WTC11 (cell line): ENCODE measurements around the gene AQP9. TPM values are rescaled to one million over a fixed set of nuclear protein-coding genes. Genes with fewer than 3 reads are reported as not detected.

Experiments
- ATAC-seq: fragments of 200-7000 bp; cut with Tn5 transposase; 2 replicates; pipeline ENCODE4 v1.10.0; 2021; ENCODE audit warnings: mild to moderate bottlenecking, moderate library complexity
- CTCF ChIA-PET: fragments of 300-600 bp; sonication (Branson Sonifier 250); formaldehyde crosslinking; loops from one replicate; lab custom pipeline; 2021; ENCODE audit warnings: antibody characterized with exemption; lab: Charles Lee
- POLR2A ChIA-PET: fragments of 350-600 bp; sonication (Branson Sonifier 250); formaldehyde crosslinking; loops from one replicate; lab custom pipeline; 2021; ENCODE audit warnings: antibody characterized with exemption; lab: Charles Lee
- DNase-seq: peaks from one replicate; pipeline ENCODE4 v3.0.0; 2021; ENCODE audit warnings: low spot score
- H3K27ac Mint-ChIP-seq: 2 replicates; pipeline ENCODE4 v1.8.0; 2021; ENCODE audit warnings: mixed read lengths
- H3K27me3 Mint-ChIP-seq: 2 replicates; pipeline ENCODE4 v1.8.0; 2021; ENCODE audit warnings: low read depth, mild to moderate bottlenecking, moderate library complexity, mixed read lengths
- H3K36me3 Mint-ChIP-seq: 2 replicates; pipeline ENCODE4 v1.8.0; 2021; ENCODE audit warnings: mixed read lengths
- H3K4me1 Mint-ChIP-seq: 2 replicates; pipeline ENCODE4 v1.8.0; 2022; ENCODE audit warnings: mixed read lengths
- H3K4me3 Mint-ChIP-seq: 2 replicates; pipeline ENCODE4 v1.8.0; 2021; ENCODE audit warnings: mild to moderate bottlenecking, moderate library complexity, mixed read lengths
- H3K9me3 Mint-ChIP-seq: 2 replicates; pipeline ENCODE4 v1.8.0; 2021; ENCODE audit warnings: mixed read lengths
- CREB1 ChIP-seq: sonication (generic); formaldehyde crosslinking; IDR thresholded peaks from 2 replicates; pipeline ENCODE4 v1.8.0; 2023; ENCODE audit warnings: mild to moderate bottlenecking, missing genetic modification reagents
- ETV6 ChIP-seq: sonication (generic); formaldehyde crosslinking; IDR thresholded peaks from 2 replicates; pipeline ENCODE4 v1.8.1; 2022; ENCODE audit warnings: mild to moderate bottlenecking, missing genetic modification reagents
- GRHL2 ChIP-seq: fragments of 250-450 bp; sonication (Bioruptor Pico); IDR thresholded peaks from 2 replicates; pipeline ENCODE4 v1.8.0; 2022; ENCODE audit warnings: mild to moderate bottlenecking, moderate library complexity; ENCODE audit not compliant: insufficient replicate concordance, severe bottlenecking
- IRF2 ChIP-seq: sonication (generic); formaldehyde crosslinking; IDR thresholded peaks from 2 replicates; pipeline ENCODE4 v1.8.0; 2022; ENCODE audit warnings: low read depth, missing genetic modification reagents, borderline replicate concordance
- JUN ChIP-seq: sonication (generic); formaldehyde crosslinking; IDR thresholded peaks from 2 replicates; pipeline ENCODE4 v1.8.0; 2023; ENCODE audit warnings: mild to moderate bottlenecking, missing genetic modification reagents
- NFYB ChIP-seq: sonication (generic); formaldehyde crosslinking; conservative IDR thresholded peaks from 2 replicates; pipeline ENCODE4 v1.8.0; 2022; ENCODE audit warnings: low read depth, missing genetic modification reagents
- NR1H2 ChIP-seq: sonication (generic); formaldehyde crosslinking; IDR thresholded peaks from 2 replicates; pipeline ENCODE4 v1.9.0; 2021; ENCODE audit warnings: mild to moderate bottlenecking, moderate library complexity, missing genetic modification reagents
- NR2C2 ChIP-seq: sonication (generic); formaldehyde crosslinking; IDR thresholded peaks from 2 replicates; pipeline ENCODE4 v1.8.0; 2022; ENCODE audit warnings: mild to moderate bottlenecking, missing genetic modification reagents
- OVOL2 ChIP-seq: fragments of 250-450 bp; sonication (Bioruptor Pico); IDR thresholded peaks from 2 replicates; pipeline ENCODE4 v1.9.0; 2021; ENCODE audit warnings: mild to moderate bottlenecking, borderline replicate concordance
- RELA ChIP-seq: sonication (generic); formaldehyde crosslinking; IDR thresholded peaks from 2 replicates; pipeline ENCODE4 v1.8.1; 2022; ENCODE audit warnings: missing genetic modification reagents, mild to moderate bottlenecking, borderline replicate concordance
- SOX15 ChIP-seq: fragments of 250-450 bp; sonication (Bioruptor Pico); IDR thresholded peaks from 2 replicates; pipeline ENCODE4 v1.9.0; 2021; ENCODE audit warnings: mild to moderate bottlenecking
- ZNF121 ChIP-seq: sonication (generic); formaldehyde crosslinking; IDR thresholded peaks from 2 replicates; pipeline ENCODE4 v1.8.0; 2023; ENCODE audit warnings: missing genetic modification reagents
- ZNF263 ChIP-seq: sonication (generic); formaldehyde crosslinking; IDR thresholded peaks from 2 replicates; pipeline ENCODE4 v1.8.1; 2022; ENCODE audit warnings: low read depth, mild to moderate bottlenecking, moderate library complexity, missing genetic modification reagents
- ZNF317 ChIP-seq: sonication (generic); formaldehyde crosslinking; IDR thresholded peaks from 2 replicates; pipeline ENCODE4 v1.8.1; 2023; ENCODE audit warnings: low read depth, mild to moderate bottlenecking, moderate library complexity, missing genetic modification reagents, borderline replicate concordance
- total RNA-seq: library from RNA; stranded (reverse); gene quantifications from 3 replicates; pipeline ENCODE4 v1.2.3, GENCODE V29; 2021
- TF ChIP-seq, protein P1 (sequence below): sonication (generic); formaldehyde crosslinking; IDR thresholded peaks from 2 replicates; pipeline ENCODE4 v1.8.1; 2023; ENCODE audit warnings: mild to moderate bottlenecking, missing genetic modification reagents, moderate library complexity
- TF ChIP-seq, protein P2 (sequence below): sonication (generic); formaldehyde crosslinking; IDR thresholded peaks from 2 replicates; pipeline ENCODE4 v1.8.0; 2023; ENCODE audit warnings: missing genetic modification reagents
- TF ChIP-seq, protein P3 (sequence below): fragments of 250-450 bp; sonication (Bioruptor Pico); IDR thresholded peaks from 2 replicates; pipeline ENCODE4 v1.9.0; 2021; ENCODE audit warnings: mild to moderate bottlenecking
- TF ChIP-seq, protein P4 (sequence below): fragments of 250-450 bp; sonication (Bioruptor Pico); IDR thresholded peaks from 2 replicates; pipeline ENCODE4 v2.1.2; 2022; ENCODE audit warnings: mild to moderate bottlenecking, moderate library complexity
- TF ChIP-seq, protein P5 (sequence below): sonication (generic); formaldehyde crosslinking; IDR thresholded peaks from 2 replicates; pipeline ENCODE4 v1.8.0; 2022; ENCODE audit warnings: mild to moderate bottlenecking, missing genetic modification reagents
- TF ChIP-seq, protein P6 (sequence below): sonication (generic); formaldehyde crosslinking; IDR thresholded peaks from 2 replicates; pipeline ENCODE4 v1.8.0; 2022; ENCODE audit warnings: mild to moderate bottlenecking, missing genetic modification reagents

AQP9 gene
- total RNA-seq, 1 experiment from 2014 or later = 0.07 TPM

DNA sequence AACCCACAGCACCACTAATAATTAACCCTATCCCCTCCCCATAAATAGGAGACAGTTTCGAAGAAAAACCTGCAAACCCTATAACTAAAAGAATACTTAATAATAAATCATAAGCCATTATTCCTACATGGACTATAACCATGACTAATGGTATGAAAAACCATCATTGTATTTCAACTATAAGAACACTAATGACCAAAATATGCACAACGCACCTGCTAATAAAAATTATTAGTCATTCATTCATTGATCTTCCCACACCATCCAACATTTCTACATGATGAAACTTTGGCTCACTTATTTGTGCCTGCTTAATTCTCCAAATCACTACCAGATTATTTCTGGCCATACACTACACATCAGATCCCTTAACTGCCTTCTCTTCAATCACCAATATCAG, 16.6 kb downstream of the AQP9 start:
- no peak for TF ChIP-seq ETV6 (CRISPR knock-in tag)
- TF ChIP-seq CREB1 (CRISPR knock-in tag) = no peak
- TF ChIP-seq, protein P1, sequence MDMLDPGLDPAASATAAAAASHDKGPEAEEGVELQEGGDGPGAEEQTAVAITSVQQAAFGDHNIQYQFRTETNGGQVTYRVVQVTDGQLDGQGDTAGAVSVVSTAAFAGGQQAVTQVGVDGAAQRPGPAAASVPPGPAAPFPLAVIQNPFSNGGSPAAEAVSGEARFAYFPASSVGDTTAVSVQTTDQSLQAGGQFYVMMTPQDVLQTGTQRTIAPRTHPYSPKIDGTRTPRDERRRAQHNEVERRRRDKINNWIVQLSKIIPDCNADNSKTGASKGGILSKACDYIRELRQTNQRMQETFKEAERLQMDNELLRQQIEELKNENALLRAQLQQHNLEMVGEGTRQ (CRISPR knock-in tag) = no peak
- TF ChIP-seq ZNF317 (CRISPR knock-in tag) = no peak
- no peak for TF ChIP-seq NR2C2
- TF ChIP-seq NR1H2 (CRISPR knock-in tag) = no peak
- TF ChIP-seq, protein P2, sequence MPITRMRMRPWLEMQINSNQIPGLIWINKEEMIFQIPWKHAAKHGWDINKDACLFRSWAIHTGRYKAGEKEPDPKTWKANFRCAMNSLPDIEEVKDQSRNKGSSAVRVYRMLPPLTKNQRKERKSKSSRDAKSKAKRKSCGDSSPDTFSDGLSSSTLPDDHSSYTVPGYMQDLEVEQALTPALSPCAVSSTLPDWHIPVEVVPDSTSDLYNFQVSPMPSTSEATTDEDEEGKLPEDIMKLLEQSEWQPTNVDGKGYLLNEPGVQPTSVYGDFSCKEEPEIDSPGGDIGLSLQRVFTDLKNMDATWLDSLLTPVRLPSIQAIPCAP (CRISPR knock-in tag) = no peak
- TF ChIP-seq, protein P3, sequence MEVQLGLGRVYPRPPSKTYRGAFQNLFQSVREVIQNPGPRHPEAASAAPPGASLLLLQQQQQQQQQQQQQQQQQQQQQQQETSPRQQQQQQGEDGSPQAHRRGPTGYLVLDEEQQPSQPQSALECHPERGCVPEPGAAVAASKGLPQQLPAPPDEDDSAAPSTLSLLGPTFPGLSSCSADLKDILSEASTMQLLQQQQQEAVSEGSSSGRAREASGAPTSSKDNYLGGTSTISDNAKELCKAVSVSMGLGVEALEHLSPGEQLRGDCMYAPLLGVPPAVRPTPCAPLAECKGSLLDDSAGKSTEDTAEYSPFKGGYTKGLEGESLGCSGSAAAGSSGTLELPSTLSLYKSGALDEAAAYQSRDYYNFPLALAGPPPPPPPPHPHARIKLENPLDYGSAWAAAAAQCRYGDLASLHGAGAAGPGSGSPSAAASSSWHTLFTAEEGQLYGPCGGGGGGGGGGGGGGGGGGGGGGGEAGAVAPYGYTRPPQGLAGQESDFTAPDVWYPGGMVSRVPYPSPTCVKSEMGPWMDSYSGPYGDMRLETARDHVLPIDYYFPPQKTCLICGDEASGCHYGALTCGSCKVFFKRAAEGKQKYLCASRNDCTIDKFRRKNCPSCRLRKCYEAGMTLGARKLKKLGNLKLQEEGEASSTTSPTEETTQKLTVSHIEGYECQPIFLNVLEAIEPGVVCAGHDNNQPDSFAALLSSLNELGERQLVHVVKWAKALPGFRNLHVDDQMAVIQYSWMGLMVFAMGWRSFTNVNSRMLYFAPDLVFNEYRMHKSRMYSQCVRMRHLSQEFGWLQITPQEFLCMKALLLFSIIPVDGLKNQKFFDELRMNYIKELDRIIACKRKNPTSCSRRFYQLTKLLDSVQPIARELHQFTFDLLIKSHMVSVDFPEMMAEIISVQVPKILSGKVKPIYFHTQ (CRISPR knock-in tag) = no peak
- no peak for TF ChIP-seq ZNF121
- no peak for TF ChIP-seq RELA (CRISPR knock-in tag)
- TF ChIP-seq NFYB (CRISPR knock-in tag) = no peak
- TF ChIP-seq, protein P4, sequence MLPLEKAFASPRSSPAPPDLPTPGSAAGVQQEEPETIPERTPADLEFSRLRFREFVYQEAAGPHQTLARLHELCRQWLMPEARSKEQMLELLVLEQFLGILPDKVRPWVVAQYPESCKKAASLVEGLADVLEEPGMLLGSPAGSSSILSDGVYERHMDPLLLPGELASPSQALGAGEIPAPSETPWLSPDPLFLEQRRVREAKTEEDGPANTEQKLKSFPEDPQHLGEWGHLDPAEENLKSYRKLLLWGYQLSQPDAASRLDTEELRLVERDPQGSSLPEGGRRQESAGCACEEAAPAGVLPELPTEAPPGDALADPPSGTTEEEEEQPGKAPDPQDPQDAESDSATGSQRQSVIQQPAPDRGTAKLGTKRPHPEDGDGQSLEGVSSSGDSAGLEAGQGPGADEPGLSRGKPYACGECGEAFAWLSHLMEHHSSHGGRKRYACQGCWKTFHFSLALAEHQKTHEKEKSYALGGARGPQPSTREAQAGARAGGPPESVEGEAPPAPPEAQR (CRISPR knock-in tag) = no peak
- no peak for TF ChIP-seq JUN (CRISPR knock-in tag)
- TF ChIP-seq, protein P5, sequence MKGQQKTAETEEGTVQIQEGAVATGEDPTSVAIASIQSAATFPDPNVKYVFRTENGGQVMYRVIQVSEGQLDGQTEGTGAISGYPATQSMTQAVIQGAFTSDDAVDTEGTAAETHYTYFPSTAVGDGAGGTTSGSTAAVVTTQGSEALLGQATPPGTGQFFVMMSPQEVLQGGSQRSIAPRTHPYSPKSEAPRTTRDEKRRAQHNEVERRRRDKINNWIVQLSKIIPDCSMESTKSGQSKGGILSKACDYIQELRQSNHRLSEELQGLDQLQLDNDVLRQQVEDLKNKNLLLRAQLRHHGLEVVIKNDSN (CRISPR knock-in tag) = no peak
- no peak for TF ChIP-seq ZNF263
- TF ChIP-seq SOX15 (CRISPR knock-in tag) = no peak
- no peak for TF ChIP-seq IRF2
- TF ChIP-seq, protein P6, sequence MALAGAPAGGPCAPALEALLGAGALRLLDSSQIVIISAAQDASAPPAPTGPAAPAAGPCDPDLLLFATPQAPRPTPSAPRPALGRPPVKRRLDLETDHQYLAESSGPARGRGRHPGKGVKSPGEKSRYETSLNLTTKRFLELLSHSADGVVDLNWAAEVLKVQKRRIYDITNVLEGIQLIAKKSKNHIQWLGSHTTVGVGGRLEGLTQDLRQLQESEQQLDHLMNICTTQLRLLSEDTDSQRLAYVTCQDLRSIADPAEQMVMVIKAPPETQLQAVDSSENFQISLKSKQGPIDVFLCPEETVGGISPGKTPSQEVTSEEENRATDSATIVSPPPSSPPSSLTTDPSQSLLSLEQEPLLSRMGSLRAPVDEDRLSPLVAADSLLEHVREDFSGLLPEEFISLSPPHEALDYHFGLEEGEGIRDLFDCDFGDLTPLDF (CRISPR knock-in tag) = no peak
- TF ChIP-seq OVOL2 (CRISPR knock-in tag) = no peak
- no peak for TF ChIP-seq GRHL2 (CRISPR knock-in tag)
- ChIA-PET CTCF (interaction anchor here (0.6 kb wide), 1 partner anchor 430 kb away, joined by 3 read pairs; no protein-coding TSS in a partner anchor), POLR2A (no interaction called here)
- ATAC-seq = no peak
- Mint-ChIP-seq H3K27me3 (no peaks in the 10 kb centered on the region), H3K27ac (no peak overlapping the region), H3K36me3 (no peaks in the 10 kb centered on the region), H3K4me3 (no peak overlapping the region), H3K9me3 (no peaks in the 10 kb centered on the region), H3K4me1 (no peaks in the 10 kb centered on the region)
- DNase-seq = no peak
